GM12878 (cell line): ENCODE data around the gene MRPL41.

Source experiments
- EZH2 ChIP-seq: IDR thresholded peaks from 2 replicates; pipeline ENCODE4 v1.6.1; 2012; ENCODE audit warnings: low read depth, mild to moderate bottlenecking, control low read depth, inconsistent platforms, low read length, borderline replicate concordance; ENCODE audit not compliant: control insufficient read depth
- GABPA ChIP-seq: IDR thresholded peaks from 2 replicates; pipeline ENCODE4 v1.6.1; 2014; ENCODE audit warnings: antibody characterized with exemption, low read depth, mild to moderate bottlenecking, inconsistent platforms

DNA sequence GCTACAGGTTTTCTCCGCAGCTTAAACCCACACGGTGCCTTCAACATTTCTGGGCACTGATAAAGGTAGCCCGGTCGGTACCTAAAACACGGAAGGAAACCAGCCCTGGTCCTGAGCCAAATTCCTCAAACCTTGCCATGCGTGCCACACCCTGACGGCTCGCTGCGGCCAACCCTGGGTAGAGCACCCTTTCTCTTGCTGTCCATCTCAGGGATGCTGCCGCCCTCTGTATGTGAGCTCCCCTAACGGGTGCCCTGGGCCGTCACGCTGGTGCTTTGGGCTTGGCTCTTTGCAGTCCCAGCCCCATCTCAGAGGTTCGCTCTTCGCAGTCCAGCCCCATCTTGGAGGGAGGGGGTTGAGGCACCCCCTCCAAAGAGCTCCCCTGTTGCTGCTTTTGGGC, 45.4 kb upstream of the MRPL41 start:
- TF ChIP-seq GABPA (no peak), EZH2 (no peak)
